ENCODE measurements around the gene ELK4. TPM values are rescaled to one million over a fixed set of nuclear protein-coding genes. Genes with fewer than 3 reads are reported as not detected.

The ELK4 gene
- total and polyA plus RNA-seq, 2 of the 13 experiments (the other 11 are each of a cell fraction or from before 2014, with no cell fraction given), result 8.3 to 13.1 TPM

GRCh38 chr1:205639567-205639966 lies 7.8 kb upstream of the ELK4 start (continued):
- no peak for TF ChIP-seq MYPOP (CRISPR knock-in tag; IDR thresholded peaks at IDR 0.05)
- TF ChIP-seq CREM (IDR thresholded peaks at IDR 0.05), result peak; percentile 21; the same call in 1 of the 2 replicates
- no peak for TF ChIP-seq CREM (CRISPR knock-in tag; IDR thresholded peaks at IDR 0.05)
- TF ChIP-seq HNF4A (CRISPR knock-in tag; IDR thresholded peaks at IDR 0.05), result peak; percentile 60; the same call in 1 of the 2 replicates
- TF ChIP-seq RBAK (CRISPR knock-in tag; IDR thresholded peaks at IDR 0.05), result no peak
- TF ChIP-seq ZMYM2 (CRISPR knock-in tag; IDR thresholded peaks at IDR 0.05), result 0 out of 2 replicates have a peak, but pooled peaks have one; percentile 29
- peak; percentile 39; the same call in 1 of the 2 replicates for TF ChIP-seq FOXA3 (CRISPR knock-in tag; IDR thresholded peaks at IDR 0.05)
- no peak for TF ChIP-seq CCDC6 (CRISPR knock-in tag; IDR thresholded peaks at IDR 0.05)
- TF ChIP-seq ZNF609 (CRISPR knock-in tag; IDR thresholded peaks at IDR 0.05; ENCODE audit: borderline replicate concordance), result 0 out of 2 replicates have a peak, but pooled peaks have one; percentile 47
- TF ChIP-seq ZNF484 (CRISPR knock-in tag; IDR thresholded peaks at IDR 0.05; ENCODE audit: borderline replicate concordance, low read depth), result no peak
- peak; percentile 72; the same call in 1 of the 2 replicates for TF ChIP-seq RXRB (CRISPR knock-in tag; IDR thresholded peaks at IDR 0.05; ENCODE audit: borderline replicate concordance)
- peak; percentile 47; the same call in 1 of the 2 replicates for TF ChIP-seq HNF4G (IDR thresholded peaks at IDR 0.05; ENCODE audit: borderline replicate concordance, low read depth, low read length)
- no peak for TF ChIP-seq HNF4G (CRISPR knock-in tag; IDR thresholded peaks at IDR 0.05; ENCODE audit: borderline replicate concordance, low read depth)
- 0 out of 2 replicates have a peak, but pooled peaks have one; percentile 23 for TF ChIP-seq HDAC2 (CRISPR knock-in tag; IDR thresholded peaks at IDR 0.05)
- TF ChIP-seq ZNF431 (CRISPR knock-in tag; IDR thresholded peaks at IDR 0.05; ENCODE audit: borderline replicate concordance, low read depth), result no peak
- TF ChIP-seq PRDM10 (CRISPR knock-in tag; IDR thresholded peaks at IDR 0.05; ENCODE audit: low read depth), result no peak
- peak; percentile 92 for TF ChIP-seq SKI (IDR thresholded peaks at IDR 0.05; ENCODE audit: partially characterized antibody)
- no peak for TF ChIP-seq GMEB2 (CRISPR knock-in tag; IDR thresholded peaks at IDR 0.05; ENCODE audit: low read depth)
- 0 out of 2 replicates have a peak, but pooled peaks have one; percentile 19 for TF ChIP-seq THAP11 (CRISPR knock-in tag; IDR thresholded peaks at IDR 0.05)
